ENCODE data around the gene CCDC28B.

DNA sequence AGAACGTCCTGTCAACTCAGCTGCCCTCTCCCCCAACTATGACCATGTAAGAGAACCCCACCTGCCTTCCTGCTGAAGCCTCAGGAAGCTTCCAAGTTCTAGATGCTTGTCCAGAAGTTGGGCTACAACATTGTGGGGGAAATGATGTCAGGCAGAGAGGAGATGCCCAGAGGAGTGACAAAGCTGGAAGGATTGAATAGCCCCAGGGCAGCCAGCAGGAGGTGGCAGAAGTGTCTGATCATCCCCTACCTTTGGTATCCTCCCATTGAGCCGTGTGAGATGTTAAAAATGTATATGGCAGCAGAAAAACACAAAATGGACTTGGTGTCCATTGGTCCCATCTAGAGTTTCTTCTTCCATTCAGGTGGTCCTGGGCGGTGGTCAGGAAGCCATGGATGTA lies 28.4 kb downstream of the CCDC28B start:
- TF ChIP-seq, protein P1, sequence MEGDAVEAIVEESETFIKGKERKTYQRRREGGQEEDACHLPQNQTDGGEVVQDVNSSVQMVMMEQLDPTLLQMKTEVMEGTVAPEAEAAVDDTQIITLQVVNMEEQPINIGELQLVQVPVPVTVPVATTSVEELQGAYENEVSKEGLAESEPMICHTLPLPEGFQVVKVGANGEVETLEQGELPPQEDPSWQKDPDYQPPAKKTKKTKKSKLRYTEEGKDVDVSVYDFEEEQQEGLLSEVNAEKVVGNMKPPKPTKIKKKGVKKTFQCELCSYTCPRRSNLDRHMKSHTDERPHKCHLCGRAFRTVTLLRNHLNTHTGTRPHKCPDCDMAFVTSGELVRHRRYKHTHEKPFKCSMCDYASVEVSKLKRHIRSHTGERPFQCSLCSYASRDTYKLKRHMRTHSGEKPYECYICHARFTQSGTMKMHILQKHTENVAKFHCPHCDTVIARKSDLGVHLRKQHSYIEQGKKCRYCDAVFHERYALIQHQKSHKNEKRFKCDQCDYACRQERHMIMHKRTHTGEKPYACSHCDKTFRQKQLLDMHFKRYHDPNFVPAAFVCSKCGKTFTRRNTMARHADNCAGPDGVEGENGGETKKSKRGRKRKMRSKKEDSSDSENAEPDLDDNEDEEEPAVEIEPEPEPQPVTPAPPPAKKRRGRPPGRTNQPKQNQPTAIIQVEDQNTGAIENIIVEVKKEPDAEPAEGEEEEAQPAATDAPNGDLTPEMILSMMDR (IDR thresholded peaks at IDR 0.05) = no peak
- TF ChIP-seq POLR2A (IDR thresholded peaks at IDR 0.05) = no peak
